Fibroblast of lung (primary cell): ENCODE results near the gene CLEC6A.

Source experiments
- EZH2 ChIP-seq: IDR thresholded peaks from 2 replicates; pipeline ENCODE4 v1.5.1; 2012; ENCODE audit warnings: low read length, control low read depth, mild to moderate bottlenecking; ENCODE audit errors: missing control alignments
- TF ChIP-seq, protein P1 (sequence below), 2 donors: IDR thresholded peaks in 1 of 2; conservative IDR thresholded peaks in 1 of 2; 1 replicate in 1 of 2; 2 replicates in 1 of 2; pipeline ENCODE4 v1.5.1; 2011 to 2012; ENCODE audit warnings: low read length in 2 of 2, control low read depth in 1 of 2, inconsistent platforms in 1 of 2, low read depth in 1 of 2, mild to moderate bottlenecking in 1 of 2

DNA sequence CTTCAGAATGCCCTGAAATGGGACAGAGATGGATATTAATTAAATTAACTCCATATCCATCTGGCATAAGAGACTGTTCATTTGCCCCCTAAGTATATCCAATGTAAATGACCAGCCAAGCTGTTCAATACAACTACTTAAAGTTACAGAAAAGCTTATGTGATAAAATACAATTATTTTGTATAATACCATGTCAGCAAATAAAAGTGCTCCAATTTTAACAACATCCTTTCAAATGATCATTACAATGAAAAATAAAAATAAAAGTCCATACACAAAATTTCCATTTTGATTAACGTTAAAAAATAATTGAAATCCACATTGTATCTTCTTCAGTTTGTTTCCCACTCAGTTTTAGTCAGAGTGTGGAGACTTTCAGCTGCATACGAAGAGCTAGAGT lies 5.7 kb downstream of the CLEC6A start:
- TF ChIP-seq, protein P1, sequence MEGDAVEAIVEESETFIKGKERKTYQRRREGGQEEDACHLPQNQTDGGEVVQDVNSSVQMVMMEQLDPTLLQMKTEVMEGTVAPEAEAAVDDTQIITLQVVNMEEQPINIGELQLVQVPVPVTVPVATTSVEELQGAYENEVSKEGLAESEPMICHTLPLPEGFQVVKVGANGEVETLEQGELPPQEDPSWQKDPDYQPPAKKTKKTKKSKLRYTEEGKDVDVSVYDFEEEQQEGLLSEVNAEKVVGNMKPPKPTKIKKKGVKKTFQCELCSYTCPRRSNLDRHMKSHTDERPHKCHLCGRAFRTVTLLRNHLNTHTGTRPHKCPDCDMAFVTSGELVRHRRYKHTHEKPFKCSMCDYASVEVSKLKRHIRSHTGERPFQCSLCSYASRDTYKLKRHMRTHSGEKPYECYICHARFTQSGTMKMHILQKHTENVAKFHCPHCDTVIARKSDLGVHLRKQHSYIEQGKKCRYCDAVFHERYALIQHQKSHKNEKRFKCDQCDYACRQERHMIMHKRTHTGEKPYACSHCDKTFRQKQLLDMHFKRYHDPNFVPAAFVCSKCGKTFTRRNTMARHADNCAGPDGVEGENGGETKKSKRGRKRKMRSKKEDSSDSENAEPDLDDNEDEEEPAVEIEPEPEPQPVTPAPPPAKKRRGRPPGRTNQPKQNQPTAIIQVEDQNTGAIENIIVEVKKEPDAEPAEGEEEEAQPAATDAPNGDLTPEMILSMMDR (conservative IDR thresholded peaks at IDR 0.05 in 1 of 2, IDR thresholded peaks at IDR 0.05 in 1 of 2; ENCODE audit: low read depth in 1 of 2, low read length in 2 of 2) = no peak
- no peak for TF ChIP-seq EZH2
